ENCODE results near the gene TBP.
A peak's percentile ranks its signal among the peaks of the same experiment; 100 is the strongest.

Gene TBP

DNA sequence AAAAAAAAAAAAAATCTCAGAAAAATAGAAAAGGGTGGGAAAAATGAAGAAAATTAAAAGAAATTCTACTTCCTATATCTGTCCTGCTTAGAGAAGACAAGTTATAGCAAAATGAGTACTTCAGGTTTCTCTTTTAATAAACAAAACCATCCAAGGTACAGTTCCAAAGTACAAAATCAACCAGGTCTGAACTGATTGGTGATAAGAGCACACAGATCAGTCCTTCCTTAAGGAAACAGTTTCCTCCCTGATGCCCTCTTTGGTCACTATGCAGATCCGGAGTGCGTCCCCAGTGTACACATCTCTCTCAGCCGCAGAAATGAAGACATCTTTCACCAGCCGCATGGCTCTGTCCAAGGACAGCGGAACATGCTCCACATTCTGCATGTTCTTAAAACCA lies 19.2 kb upstream of the TBP start:
- no peak for DNase-seq (ENCODE audit: low read depth in 2 of 2)

- no peak for DNase-seq (ENCODE audit: low read depth in 2 of 2)
These were observed 17.5 kb upstream of the TBP start for GRCh38 chr6:170536671-170537070.

- no peak for DNase-seq (ENCODE audit: low read depth in 2 of 2)
These were observed 16.8 kb upstream of the TBP start for GRCh38 chr6:170537329-170537728.

GRCh38 chr6:170542031-170542719 lies 12.0 kb upstream of the TBP start:
- DNase-seq (ENCODE audit: low read depth in 2 of 2) = no peak

DNA sequence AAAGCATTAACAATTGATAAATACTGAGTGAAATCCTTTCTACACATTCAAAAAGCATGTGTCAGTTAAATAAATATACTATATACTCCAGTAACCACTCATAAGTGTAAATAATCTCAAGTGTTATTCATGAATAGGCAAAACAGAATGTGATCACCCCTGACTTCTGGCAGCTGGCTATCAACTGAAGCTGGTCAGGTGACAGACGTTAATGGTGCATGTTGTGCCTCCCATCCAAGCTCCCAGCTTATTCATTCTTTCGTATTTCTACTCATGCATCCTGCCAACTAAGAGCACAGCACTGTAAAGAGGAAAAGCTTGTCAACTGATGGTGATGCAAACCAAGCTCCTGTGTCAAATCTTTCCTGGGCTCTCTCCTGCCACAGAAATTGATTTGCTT lies 8.8 kb upstream of the TBP start:
- DNase-seq (ENCODE audit: low read depth in 2 of 2) = no peak

- DNase-seq (ENCODE audit: low read depth in 2 of 2) = peak; percentile 74 to 78
These were observed 1.2 kb upstream of the TBP start, which contains the start of gene PSMB1 for GRCh38 chr6:170552765-170553533. PSMB1 (minus strand) TSS chr6:170553307; CDS start chr6:170553242, 65 bp downstream.

GRCh38 chr6:170553534-170554012 lies 596 bp upstream of the TBP start:
- peak in 1 of 2 donors; percentile 2 for DNase-seq (ENCODE audit: low read depth in 2 of 2)

DNA sequence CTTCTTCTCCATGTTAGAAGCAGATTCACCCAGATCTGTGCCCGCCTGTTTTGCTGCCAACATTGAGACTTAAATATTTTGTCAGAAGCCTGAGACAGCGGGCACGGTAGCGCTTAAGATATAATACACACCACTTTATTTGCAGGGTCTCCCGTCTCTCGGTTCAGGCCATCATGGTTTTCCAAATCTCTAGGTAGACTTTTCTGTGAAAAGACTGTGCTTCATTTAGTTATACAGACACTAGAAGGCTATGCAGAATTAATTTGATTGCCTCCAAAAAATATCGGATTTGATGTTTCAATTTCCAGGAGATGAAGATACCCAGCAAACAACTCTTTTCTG lies 598 bp downstream of the TBP start:
- no peak for DNase-seq (ENCODE audit: low read depth in 2 of 2)

DNA sequence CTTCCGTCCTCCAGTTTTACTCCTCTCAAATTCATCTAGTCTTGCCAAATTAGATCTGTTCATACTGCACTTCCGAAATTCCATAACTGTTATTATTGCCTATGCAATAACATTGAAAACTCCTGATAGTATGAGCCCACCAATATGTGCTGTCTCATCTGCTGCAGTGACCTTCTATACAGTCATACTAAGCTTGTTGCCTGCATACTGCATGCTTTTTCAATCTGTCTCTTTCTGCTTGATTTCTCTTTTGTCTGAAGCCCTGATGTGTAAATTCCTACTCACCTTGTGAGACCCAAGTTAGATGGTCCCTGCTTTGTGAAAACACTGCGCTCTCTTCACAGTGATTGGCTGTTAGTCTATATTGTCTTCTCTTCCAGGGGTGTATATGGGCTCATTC lies 1.1 kb downstream of the TBP start:
- no peak for DNase-seq (ENCODE audit: low read depth in 2 of 2)

DNA sequence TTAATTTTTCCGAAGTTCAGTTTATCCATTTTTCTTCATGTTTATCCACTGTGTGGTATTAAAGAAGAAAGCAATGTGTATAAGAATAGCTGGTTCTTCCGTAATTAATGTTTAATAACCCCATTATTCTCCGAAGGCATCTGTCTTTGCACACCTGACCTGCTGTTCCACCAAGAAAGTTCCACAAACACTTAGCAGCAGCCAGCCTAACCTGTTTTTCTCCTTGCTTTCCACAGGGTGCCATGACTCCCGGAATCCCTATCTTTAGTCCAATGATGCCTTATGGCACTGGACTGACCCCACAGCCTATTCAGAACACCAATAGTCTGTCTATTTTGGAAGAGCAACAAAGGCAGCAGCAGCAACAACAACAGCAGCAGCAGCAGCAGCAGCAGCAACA lies 7.4 kb downstream of the TBP start:
- no peak for DNase-seq (ENCODE audit: low read depth in 2 of 2)

- no peak for DNase-seq (ENCODE audit: low read depth in 2 of 2)
These were observed 10.9 kb downstream of the TBP start for GRCh38 chr6:170564936-170565530.

DNA sequence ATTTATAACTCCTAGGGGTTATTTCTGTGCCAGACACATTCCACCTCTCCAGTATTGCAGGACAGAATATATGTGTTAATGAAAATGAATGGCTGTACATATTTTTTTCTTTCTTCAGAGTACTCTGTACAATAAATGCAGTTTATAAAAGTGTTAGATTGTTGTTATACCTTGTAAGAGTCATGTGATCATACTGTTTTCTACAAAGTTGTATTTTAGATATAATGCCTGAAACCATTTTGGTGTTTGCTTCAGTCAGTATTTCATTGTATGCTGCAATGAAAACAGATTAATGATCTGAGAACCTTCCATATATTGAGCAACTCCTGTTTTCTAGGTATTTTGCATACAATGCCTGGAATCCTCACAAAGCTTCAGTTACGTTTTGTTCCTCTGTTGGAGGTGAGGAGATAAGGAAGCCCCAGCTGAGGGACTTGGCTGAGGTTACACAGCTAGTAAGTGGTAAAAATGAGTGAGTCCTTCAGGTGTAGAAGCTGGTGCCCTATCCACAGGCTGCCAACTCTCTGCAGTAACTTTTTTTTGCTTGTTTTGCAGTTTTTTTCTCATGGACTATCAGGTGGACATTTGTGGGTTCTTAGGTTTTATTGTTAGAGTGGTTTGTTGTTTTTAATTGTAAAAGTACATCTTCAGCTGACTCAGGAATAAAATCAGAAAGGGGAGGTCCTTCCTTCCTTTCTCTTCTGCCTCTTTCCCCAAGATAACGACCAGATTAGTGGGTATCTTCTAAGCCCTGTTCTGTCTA lies 18.7 kb downstream of the TBP start:
- no peak for DNase-seq (ENCODE audit: low read depth in 2 of 2)

DNA sequence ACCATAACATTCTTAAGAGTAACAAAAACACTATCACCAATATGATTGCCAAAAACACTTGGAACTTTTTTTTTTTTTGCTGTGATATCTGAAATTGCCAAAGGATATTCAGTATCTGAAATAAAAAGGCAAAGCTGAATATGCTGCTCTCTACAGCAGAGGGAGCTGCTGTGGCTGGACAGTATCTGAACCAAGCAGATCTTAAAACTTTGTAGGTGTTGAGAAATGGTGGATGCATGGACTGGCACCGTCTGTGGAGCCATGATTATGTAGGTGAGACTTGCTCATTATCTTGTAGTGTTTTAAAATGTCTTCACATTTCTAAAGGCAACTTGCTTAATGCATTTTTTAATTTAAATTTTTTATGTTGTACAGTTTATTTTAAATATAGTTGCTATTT lies 21.1 kb downstream of the TBP start:
- no peak for DNase-seq (ENCODE audit: low read depth in 2 of 2)

- DNase-seq (ENCODE audit: low read depth in 2 of 2) = no peak
These were observed 24.7 kb downstream of the TBP start for GRCh38 chr6:170578909-170579308.

DNA sequence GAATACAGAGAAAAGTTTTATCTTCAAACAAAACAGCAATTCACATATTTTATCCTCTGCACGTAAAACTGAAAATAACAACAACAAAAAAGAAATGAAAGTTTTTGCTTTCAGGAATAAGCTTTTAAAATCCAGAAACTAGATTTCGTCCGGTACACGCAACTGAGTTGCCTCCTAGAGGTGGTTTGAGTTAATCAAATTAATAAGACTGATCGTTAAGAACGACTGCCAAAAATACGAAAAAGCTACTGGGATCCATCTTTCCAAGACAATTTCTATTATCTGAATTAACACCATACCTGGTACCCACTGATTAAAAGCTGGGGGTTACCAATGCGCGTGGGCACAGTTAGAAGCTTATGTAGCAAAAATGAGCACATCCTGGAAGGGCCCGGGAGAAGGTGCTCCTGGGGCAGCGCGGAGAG lies 29.6 kb downstream of the TBP start:
- DNase-seq (ENCODE audit: low read depth in 2 of 2) = no peak

DNA sequence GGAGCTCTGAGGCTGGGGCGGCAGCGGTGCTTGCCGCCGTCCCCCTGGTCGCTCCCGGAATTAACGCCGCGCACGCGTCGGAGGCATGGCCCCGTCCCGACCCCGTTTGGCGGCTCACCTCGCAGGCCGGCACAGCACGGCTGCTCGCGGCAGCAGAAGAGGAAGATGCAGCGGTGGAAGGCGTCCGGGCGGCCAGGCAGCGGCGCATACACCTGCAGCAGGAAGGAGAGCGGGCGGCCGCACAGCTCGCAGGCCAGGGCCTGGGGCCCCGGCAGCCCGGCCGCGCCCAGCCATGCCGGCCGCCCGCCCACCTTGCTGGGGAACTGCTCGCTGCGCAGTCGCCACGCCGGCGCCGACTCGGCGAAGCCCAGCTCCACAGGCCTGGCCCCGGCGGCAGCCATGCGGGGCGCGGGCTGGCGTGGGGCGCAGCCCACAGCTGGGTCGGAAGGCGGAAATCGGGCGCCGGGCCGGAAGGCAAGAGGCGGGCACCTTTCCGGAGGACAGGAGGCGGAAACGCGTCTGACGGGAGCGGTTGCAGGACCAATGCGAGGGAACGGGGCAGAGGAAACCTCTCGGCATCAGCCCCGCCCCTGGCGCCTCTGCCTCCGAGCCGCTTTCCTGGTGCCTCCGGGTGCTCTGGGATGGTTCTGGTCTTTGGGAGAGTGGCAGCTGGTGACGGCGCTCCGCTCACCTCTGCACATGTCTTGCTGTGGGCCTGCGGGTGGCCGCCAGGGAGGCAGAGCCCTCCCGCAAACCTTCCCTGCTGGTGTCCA lies 30.2 kb downstream of the TBP start, which contains the start of gene PDCD2:
TSS of gene PDCD2 (minus strand) at position 457 of the 773 bp plus-strand sequence. CDS start at position 401, 56 bp downstream.
- peak; percentile 81 to 90 for DNase-seq (ENCODE audit: low read depth in 2 of 2)

DNA sequence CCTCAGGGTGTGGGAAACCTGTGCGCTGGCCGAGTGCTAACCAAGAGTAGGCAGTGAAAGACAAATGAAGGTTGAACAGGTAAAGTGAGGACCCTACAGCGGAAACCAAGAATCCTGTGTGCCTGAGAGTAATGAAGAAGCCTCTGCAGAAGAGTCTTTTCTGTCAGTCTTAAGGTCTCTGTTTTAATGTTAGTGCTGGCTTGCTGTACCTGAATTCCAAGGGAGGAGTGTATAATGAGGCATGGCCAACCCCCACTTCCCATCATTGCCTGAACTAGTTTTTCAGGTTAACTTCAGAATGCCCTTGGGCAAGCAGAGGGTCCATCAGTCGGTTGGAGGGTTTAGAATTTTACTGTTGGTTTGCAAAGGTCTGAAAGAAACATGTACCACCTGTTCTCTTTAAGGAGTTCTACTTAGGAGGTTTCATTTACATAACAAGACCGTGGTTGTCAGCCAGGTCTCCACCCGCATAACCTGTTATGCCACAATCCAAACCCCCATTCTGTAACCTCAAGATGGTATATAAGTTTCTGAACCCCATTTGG lies 30.9 kb downstream of the TBP start:
- DNase-seq (ENCODE audit: low read depth in 2 of 2) = no peak

- no peak for DNase-seq (ENCODE audit: low read depth in 2 of 2)
These were observed 36.6 kb downstream of the TBP start for GRCh38 chr6:170590725-170591124.

- DNase-seq (ENCODE audit: low read depth in 2 of 2) = no peak
These were observed 42.3 kb downstream of the TBP start for GRCh38 chr6:170596426-170596825.

GRCh38 chr6:170597278-170597677 lies 43.1 kb downstream of the TBP start:
- no peak for DNase-seq (ENCODE audit: low read depth in 2 of 2)
